Mucosa of gallbladder (tissue), 1 donor: ENCODE results near the gene FBXL5. TPM values are rescaled to one million over a fixed set of nuclear protein-coding genes. Genes with fewer than 3 reads are reported as not detected.
A peak's percentile ranks its signal among the peaks of the same experiment; 100 is the strongest.

ENCODE experiments used
- DNase-seq: peaks from one replicate; pipeline ENCODE4 v3.0.0-alpha.2; 2020; ENCODE audit warnings: low spot score
- total RNA-seq: library from RNA; stranded (reverse); gene quantifications from one replicate; pipeline ENCODE4 v1.2.1, GENCODE V29; 2021
- donor health status: DM: no; HTN: no; CAD: no.

Gene FBXL5
- total RNA-seq, 1 donor from 2014 or later: 93.5 TPM

DNA sequence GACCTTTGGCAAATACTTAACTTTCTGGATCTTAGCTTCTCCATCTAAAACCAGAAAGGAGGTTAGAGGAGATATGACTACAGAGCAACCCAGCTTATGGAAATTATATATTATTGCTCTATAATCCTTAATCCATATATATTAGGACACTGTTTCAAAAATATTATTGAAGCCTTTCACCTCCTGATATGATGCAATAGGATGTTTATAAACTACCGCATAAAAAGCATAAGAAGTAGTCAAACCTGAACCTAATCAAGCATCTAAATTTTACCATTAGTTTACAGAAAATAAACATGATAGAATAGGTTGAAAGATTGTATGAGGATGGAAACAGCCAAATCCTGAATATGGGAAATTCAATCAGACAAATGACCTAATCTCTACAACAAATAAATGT is 20.9 kb upstream of the FBXL5 start:
- DNase-seq: no peak

DNA sequence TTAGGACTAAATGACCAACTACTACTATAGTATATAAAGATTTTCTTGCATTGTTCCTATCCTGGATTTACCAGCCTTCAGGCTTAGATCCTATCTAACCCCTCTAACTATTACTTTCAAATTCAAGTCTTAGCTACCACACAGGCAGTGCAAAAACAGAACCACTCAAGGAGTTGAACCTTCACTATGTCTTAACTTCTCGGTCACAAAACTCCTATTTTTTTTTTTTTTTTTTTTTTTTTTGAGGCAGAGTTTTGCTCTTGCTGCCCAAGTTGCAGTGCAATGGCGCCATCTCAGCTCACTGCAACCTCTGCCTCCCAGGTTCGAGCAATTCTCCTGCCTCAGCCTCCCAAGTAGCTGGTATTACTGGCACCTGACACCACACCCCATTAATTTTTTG is 20.2 kb upstream of the FBXL5 start:
- no peak for DNase-seq

DNA sequence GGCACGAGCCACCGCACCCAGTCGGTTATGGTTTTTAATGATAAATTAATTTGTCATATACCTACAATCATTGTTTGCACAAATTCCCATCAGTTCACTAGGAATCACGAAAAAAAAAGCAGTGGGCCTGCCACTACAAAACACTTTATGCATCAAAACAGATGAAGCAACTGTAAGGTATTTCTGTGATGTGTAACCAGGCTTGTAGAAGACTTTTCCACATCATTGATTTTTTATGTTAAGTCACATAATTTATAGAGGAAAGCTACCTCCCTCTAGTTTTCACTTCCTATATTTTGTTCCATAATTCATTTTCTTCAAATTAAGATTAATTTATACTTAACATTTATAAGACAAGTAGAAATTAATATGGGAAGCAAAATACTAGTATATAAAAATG is 19.8 kb upstream of the FBXL5 start:
- no peak for DNase-seq

DNA sequence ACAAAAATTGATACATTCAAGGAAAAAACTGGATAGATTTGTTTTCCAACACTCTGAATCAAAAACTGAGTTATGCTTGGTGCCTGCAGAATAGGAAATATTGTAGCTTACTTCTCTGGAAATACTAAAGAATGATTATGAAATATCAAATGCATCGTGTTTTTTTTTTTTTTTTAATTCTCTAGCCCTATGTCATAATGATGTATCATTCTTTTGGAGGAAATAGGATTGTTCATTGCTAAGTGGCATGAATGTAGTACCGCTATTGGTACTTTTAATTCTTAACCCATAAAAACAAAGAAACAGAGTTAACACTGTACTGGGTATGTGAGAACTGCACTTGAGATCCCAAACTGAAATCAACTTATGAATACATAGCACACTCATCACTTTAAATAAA is 18.9 kb upstream of the FBXL5 start:
- no peak for DNase-seq

DNA sequence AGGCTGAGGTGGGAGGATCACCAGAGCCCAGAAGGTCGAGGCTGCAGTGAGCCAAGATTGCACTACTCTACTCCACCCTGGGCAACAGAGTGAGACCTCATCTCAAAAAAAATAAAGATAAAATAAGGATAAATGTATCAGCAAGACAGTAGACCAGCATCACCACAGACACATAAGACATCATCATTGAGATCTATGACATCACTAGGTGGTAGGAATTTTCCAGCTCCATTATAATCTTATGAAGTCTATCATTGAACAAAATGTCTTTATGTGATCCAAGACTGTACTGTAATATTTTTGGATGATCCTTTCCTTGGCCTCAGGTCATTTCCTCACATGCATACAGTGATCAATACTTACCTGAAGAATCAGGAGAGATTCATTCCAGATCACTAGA is 18.2 kb upstream of the FBXL5 start:
- DNase-seq: no peak

DNA sequence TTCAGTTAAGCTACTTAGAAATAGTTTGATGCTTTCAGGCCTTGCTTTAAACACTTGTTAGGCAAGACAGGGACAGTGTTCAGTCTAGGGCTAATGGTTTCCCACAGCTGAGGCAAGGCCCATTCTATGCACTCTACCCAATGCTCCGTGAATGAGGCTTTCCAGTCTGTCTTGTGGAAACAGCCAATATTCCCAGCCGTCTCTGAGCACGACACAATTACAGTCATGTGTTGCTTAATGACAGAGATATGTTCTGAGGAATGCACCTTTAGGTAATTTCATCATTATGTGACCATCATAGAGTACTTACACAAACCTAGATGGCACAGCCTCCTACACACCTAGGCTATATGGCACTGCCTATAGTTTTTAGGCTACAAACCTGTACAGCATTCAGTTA is 16.9 kb upstream of the FBXL5 start:
- no peak for DNase-seq

DNA sequence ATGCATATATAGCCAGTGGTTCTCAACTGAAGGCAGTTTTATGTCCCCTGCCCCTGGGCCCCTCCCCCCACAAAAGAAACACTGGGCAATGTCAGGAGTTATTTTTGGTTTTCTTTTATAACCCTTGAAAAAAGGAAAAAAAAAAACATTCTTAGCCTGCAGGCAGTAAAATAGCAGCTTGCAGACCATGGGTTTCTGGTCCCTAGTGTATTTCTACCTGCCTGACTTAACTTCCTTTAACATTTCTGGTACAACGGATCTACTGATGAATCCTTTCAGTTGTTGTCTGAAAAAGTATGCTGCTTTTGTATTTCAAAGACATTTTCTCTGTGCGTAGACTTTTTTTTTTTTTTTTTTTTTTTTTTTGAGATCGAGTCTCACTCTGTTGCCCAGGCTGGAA is 15.4 kb upstream of the FBXL5 start:
- DNase-seq: no peak

DNA sequence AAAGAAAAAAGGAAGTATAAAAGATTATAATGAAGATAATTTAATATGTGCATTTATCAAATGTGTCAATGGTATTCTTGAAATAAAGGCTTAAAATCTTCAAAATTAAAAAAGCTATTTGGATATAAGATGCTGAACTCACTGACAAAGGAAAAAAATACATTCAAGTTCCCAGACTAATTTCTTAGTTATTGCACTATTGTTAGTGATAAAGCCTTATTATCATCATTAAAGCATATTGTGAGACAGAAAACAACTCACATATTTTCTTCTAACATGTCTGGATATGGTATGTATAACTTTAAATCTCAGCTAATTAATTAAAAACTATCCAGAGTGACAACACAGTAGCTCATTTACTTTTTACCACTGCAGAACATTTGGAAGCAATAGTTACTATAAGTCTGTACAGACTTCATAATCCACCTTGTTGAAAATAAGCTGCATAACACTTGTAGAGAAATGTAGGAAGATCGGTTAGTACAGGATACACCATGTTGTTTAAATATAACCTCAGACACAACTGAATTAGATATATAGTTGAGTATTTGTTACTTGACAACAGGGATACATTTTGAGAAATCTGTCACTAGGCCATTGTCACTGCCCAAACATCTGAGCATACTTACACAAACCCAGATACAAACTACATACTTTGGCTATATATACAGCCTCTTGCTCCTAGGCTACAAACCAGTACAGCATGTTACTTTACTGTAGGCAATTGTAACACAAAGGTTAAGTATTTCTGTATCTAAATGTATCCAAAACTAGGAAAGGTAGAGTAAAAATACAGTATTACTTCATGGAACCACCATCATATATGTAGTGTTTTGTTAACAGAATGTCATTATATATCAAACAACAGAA is 13.6 kb upstream of the FBXL5 start:
- DNase-seq: no peak

DNA sequence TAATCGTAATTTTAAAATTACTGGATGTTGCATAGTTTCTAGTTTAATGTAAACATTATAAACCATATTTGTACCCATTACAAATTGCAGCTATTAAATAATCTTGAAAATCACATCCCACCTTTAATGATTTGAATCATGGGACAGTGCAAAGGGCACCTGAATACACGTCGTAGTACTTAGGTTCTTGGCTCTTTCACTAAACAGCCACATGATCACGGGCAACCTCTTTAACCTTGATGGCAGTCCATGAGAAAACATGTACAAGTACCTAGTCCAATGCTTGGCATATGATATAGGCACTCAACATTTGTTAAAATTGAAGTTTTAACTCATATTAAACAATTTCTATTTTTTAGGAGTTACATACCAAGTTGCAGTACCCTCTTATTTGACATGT is 11.8 kb upstream of the FBXL5 start:
- no peak for DNase-seq

DNA sequence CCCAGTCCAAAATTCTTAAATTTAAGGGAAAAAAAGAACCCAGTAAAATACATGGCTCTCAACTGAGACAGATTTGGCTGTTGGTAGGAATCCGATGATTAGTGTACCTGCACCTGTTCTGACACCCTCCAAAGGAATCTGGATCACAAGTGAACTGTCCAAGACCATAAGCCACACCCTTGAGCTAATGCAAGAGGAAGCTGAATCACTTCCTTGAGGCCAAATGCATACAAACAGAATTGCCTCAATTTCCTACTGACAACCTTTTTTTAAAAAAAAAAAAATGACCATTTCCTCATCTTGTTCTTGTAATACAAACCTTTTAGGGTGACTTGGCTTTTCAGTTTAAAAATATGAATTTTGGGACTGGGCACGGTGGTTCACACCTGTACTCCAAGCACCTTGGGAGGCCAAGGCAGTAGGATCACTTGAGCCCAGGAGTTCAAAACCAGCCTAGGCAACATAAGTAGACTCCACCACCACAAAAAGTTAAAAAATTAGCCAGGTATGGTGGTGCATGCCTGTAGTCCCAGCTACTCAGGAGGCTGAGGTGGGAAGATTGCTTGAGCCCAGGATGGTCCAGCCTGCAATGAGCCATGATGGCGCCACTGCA is 10.7 kb upstream of the FBXL5 start:
- DNase-seq: peak; percentile 21

DNA sequence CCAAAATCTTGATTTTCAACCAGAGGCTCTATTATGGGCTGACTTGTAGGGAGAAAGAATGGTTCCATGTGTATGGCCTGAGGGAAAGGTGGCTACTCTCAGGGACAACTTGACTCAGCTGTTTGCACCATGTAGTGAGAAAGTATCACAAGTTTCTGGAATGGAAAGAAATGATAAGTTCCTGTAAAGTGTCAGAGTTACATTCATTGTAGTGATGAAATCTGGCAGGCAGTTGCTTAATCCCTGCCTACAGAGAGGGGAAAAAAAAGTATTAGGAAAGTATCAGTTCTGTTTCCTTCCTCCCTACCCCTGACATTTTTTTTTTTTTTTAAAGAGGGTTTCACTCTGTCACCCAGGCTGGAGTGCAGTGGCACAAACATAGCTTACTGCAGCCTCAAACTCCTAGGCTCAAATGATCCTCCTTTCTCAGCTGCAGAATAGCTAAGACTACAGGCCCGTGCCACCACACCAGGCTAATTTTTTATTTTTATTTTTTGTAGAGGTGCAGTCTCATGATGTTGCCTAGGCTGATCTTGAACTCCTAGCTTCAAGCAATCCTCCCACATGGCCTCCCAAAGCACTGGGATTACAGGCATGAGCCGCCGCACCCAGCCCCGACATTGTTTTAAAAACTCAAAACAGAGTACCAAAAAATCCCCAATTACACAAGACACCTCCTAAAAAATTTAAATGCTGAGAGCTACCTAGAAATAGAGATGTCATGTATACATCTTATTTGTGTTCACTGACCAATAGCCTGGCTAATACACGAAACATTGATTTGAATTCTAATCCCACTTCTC is 4.8 kb upstream of the FBXL5 start:
- DNase-seq: no peak

DNA sequence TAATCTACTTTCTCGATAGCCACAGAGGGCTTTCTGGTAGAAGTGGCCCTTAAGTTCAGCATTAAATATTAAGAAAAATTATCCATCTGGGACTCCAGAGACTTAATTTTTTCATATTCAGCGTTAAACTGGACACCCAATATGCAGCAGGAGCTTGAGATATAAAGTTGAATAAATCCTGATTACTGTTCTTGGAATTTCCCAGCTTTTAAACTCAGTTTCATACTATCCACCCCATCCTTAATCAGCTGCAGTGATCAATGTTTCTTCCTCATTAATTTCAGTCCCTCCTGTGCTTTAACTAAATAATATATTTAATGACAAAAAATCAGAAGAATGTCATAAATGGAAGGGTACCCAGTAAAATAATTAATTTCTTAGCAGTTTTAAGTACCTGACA is 3.6 kb upstream of the FBXL5 start:
- no peak for DNase-seq

DNA sequence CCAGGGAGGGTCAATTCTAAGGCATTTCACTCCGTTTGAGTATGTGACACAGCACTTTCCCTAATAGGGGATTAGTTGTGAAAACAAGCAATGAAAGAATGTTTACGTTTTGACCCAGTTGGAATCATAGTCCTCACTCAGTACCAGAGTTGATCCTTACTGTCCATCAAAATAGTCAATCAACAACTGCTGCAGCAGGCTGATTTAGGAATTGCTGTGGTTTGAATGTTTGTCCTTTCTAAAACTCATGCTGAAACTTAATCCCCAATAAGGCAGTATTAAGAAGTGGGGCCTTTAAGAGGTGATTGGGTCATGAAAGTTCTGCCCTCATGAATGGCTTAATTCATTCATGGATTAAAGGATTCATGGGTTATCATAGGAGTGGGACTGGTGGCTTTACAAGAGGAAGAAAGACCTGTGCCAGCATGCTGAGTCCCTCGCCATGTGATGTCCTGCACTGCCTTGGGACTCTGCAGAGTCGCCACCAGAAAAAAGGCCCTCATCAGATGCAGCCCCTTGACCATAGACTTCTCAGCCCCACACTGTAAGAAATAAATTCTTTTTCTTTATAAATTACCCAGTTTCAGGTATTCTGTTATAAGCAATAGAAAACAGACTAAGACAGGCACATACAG is 3.1 kb upstream of the FBXL5 start:
- DNase-seq: no peak

DNA sequence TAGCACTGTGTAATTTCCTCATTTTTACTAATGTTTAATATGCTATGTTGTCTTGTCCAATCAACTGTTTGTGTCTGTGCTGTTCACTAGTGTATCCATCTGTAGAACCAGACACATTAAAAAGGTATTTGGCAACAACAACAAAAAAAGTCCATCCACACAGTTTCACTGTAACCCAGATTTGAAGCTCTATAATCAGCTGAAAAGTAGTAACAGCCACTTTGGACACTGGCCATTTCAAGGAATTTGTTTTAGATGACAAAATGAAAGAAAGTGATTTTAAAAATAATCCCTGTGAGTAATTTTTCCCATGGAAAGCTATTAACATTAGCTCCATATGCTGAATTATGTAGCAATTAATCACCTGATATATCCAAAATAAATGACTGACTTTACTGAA is 2.2 kb upstream of the FBXL5 start:
- no peak for DNase-seq

DNA sequence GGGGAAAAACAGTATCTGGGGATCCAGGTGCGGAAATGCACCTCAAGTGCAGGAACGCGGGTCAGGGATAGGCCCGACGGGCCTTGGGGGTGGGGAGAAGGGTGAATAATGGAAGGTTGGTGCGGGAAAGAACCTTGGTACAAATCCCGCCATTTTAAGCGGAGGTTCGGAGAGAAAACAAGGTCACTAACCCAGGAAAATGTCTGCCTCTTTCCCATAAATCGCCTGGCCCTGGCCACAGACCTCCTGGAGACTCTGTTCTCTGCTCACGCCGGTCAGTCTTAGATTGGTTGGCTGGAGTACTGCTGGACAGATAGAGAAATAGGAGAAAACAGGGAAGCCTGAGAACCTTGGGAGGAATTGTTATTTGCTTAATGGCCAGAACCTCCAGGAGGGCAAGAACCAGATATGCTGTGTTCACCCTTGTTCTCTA is 897 bp upstream of the FBXL5 start:
- DNase-seq: peak; percentile 17

DNA sequence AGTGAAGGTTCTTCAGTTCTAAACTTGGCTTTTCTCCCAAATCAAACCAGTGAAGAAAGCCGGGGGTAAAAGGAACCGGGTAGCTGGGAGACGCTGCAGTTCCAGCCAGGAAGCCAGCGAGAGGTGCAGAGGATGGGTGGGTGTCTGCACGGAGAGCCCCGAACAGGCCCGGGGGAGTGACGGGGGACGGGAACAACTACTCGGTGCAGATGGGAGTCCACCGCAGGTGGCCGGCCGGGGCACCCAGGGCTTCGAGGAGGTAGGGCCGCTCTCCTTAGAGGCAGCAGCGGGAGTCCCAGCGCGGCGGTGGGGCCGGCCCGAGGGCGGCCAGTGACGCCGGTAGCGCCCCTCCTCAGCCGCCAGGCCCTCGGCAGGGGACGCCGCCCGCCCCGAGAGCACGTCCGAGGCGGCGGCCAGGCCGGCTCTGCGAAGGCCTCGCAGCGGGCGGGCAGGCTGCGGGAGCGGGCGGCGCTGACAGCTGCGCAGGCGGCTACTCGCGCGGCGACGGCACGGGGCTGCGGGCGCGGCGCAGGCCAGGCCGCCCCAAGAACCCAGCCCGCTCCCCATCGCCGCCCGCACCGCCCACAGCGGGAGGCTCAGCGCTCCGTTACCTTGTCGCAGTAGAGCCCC is 449 bp downstream of the FBXL5 start:
- peak; percentile 41 for DNase-seq

DNA sequence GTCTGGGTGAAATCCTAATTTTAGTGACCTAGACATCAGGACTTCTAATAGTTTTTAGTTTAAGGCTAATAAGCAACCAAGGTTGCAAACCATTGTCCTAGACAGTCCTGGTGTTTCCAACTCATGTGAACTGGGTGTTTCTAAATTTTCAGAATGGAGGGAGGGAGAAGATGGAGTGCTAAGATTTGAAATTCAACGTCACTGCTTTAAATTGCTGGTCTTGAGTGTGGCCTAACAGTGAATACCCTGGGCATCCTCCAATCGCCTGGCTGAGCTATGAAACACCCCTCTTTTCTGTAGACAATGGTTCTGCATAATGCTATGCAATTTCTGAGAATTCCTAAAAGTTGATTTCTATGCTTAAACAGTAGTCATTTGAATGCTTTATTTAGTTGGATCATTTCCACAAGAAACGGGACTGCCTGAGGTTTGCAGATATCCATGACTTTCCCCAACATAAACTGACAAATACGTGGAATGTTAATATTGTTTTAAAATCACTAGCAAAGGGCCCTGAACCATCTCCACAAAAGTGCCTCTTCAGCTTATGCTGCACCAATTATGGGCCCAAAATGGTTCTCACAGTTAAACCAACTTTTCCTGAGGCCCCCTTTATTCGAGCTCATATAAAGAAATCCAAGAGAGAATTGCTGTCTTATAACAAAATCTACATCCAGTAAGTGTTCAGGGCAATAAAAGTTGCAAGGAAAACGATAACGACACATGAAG is 1.1 kb downstream of the FBXL5 start:
- DNase-seq: no peak

DNA sequence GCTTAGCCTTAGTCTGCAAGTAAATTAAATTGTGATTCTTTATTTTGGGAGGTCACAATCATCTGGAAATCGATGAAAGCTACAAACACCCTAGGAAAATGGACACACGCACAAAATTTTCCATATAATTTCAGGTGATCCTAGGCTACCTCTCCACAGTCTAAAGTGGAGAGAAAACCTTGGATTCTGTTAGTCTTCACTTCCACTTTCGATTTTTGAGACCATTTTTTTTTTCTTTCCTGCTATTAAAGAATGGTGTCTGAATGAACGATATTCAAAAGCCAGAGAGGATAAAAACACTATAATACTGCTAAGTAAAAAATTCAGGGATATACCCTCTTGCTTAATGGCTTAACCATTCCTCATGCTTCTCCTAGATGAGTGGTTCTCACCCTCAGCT is 1.7 kb downstream of the FBXL5 start:
- DNase-seq: no peak

DNA sequence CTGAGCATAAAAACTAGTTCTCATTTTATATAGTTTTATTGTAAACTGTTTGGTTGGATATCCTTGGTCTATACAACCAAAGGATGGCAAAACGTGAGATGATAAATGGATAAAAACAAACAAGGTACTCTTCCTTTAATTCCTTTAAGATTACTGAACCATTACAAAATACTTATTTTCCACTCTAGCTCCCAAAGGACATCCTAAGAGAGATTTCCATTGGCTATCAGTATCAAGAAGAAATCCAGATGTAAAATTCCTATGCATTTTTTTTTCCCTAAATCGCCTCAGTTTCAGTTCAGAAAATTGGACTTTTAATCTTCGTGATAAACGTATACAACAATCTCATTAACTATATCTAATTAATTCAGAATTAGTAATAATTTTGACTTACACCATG is 2.3 kb downstream of the FBXL5 start:
- no peak for DNase-seq

DNA sequence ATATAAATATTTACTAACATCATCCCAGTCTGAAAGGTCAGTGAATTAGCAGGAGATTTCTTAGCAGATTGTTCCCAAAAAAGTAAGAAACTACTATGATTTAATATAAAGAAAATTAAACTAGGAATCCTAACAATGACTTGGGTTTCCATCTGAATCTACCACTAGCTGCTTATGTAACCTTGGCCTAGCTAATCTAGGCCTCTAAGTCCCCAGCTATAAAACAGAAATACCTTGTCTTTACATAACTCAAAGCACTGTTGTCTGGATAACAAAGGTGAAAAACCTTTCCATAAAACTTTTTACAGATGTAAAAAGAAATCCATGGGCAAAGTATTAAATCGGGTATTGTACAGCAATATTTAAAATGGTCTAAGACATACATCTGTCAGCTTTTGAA is 3.0 kb downstream of the FBXL5 start:
- DNase-seq: no peak

DNA sequence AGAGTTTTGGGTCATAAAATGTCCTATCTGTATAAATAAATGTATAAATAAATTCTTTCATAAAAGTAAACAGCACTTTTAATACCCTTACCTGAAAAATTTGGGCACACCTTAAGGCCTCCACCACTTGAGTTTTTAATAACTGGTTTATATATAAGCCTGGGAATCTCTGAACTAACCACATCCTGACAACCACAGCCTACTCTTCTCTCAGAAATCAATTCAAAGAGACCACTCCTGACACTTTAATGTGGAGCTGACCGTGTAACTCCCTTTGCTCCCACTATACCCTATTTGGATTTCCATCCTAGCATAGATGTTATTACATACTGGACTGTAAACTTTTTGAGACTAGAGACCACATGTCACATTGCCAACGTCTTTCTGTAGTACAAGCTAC is 3.5 kb downstream of the FBXL5 start:
- DNase-seq: no peak
